H1 (cell line): ENCODE results near the gene DCLRE1A. TPM values are rescaled to one million over a fixed set of nuclear protein-coding genes. Genes with fewer than 3 reads are reported as not detected.

Experiments
- CTCF ChIA-PET: fragments of 300-600 bp; sonication (Branson Sonifier 250); formaldehyde crosslinking; loops from one replicate; lab custom pipeline; 2021; ENCODE audit not compliant: partially characterized antibody; lab: Charles Lee
- POLR2A ChIA-PET: fragments of 300-600 bp; sonication (Branson Sonifier 250); formaldehyde crosslinking; loops from one replicate; lab custom pipeline; 2021; ENCODE audit warnings: inconsistent platforms; ENCODE audit not compliant: partially characterized antibody; lab: Charles Lee
- DNase-seq, 2 experiments: peaks; one replicate each; pipeline versions ENCODE4 v3.0.0 to v3.0.0-alpha.2; 2010 to 2022; ENCODE audit warnings: low spot score in 2 of 2, low read depth in 1 of 2, mixed read lengths in 1 of 2
- FAIRE-seq: peaks from 2 replicates; lab custom pipeline; 2011; peaks lifted over from hg19 to GRCh38; lab: Jason Lieb, UNC
- H2AFZ ChIP-seq: 2 replicates; pipeline ENCODE4 v1.8.1; 2012; ENCODE audit warnings: low read length, inconsistent platforms
- H2AK5ac ChIP-seq: 2 replicates; pipeline ENCODE4 v1.6.1; 2013; ENCODE audit warnings: low read depth, low read length
- H2BK120ac ChIP-seq: replicated peaks from 2 replicates; pipeline ENCODE3; 2013; ENCODE audit warnings: low read depth, low read length, inconsistent platforms
- H2BK12ac ChIP-seq: 2 replicates; pipeline ENCODE4 v1.6.1; 2013; ENCODE audit warnings: low read depth, low read length
- H2BK15ac ChIP-seq: 2 replicates; pipeline ENCODE4 v1.6.1; 2013; ENCODE audit warnings: low read length
- H2BK20ac ChIP-seq: 2 replicates; pipeline ENCODE4 v1.6.1; 2013; ENCODE audit warnings: low read length
- H2BK5ac ChIP-seq: 2 replicates; pipeline ENCODE4 v1.6.1; 2013; ENCODE audit warnings: low read depth, low read length
- H3K14ac ChIP-seq: 2 replicates; pipeline ENCODE4 v1.6.1; 2013; ENCODE audit warnings: inconsistent platforms; ENCODE audit not compliant: insufficient read length
- H3K18ac ChIP-seq: 2 replicates; pipeline ENCODE4 v1.6.1; 2013; ENCODE audit warnings: low read length; ENCODE audit errors: extremely low read depth
- H3K23ac ChIP-seq: 2 replicates; pipeline ENCODE4 v1.6.1; 2013; ENCODE audit warnings: inconsistent platforms; ENCODE audit not compliant: insufficient read length
- H3K23me2 ChIP-seq: 2 replicates; pipeline ENCODE4 v1.6.1; 2013; ENCODE audit warnings: low read depth, low read length
- H3K27ac ChIP-seq: 2 replicates; pipeline ENCODE4 v1.6.1; 2011; ENCODE audit warnings: low read depth, low read length, inconsistent platforms
- H3K27me3 ChIP-seq, 4 experiments: replicated peaks in 1 of 4; 1 replicate in 1 of 4; 2 replicates in 3 of 4; pipeline versions ENCODE4 v1.6.1 to v1.8.1; 2011 to 2013; ENCODE audit warnings: low read length in 3 of 4, mild to moderate bottlenecking in 3 of 4, inconsistent platforms in 2 of 4, mixed read lengths in 2 of 4, moderate library complexity in 1 of 4; ENCODE audit not compliant: control insufficient read depth in 3 of 4, insufficient read depth in 3 of 4; ENCODE audit errors: extremely low read depth in 1 of 4
- H3K36me3 ChIP-seq, 4 experiments: 2 replicates each; pipeline versions ENCODE4 v1.6.1 to v1.8.1; 2011 to 2013; ENCODE audit warnings: mild to moderate bottlenecking in 4 of 4, low read length in 3 of 4, moderate library complexity in 2 of 4, control low read depth in 1 of 4, inconsistent platforms in 1 of 4; ENCODE audit not compliant: insufficient read depth in 4 of 4, control insufficient read depth in 2 of 4
- H3K4ac ChIP-seq: replicated peaks from 2 replicates; pipeline ENCODE3; 2013; ENCODE audit warnings: low read length, low read depth, mixed read lengths, inconsistent platforms; ENCODE audit not compliant: insufficient read length
- H3K4me1 ChIP-seq, 4 experiments: replicated peaks in 1 of 4; 1 replicate in 1 of 4; 2 replicates in 3 of 4; pipeline versions ENCODE4 v1.6.1 to v1.8.1; 2011 to 2013; ENCODE audit warnings: low read length in 3 of 4, inconsistent platforms in 2 of 4, mixed read lengths in 1 of 4; ENCODE audit not compliant: insufficient read depth in 4 of 4, control insufficient read depth in 3 of 4
- H3K4me2 ChIP-seq, 2 experiments: 2 replicates each; pipeline versions ENCODE4 v1.6.1 to v1.8.1; 2011 to 2013; ENCODE audit warnings: low read depth in 2 of 2, low read length in 2 of 2, control low read depth in 1 of 2, inconsistent platforms in 1 of 2, mild to moderate bottlenecking in 1 of 2; ENCODE audit not compliant: insufficient read depth in 1 of 2
- H3K4me3 ChIP-seq, 4 experiments: fragments of 200-600, 300-600 bp in 1 of 4; sonication (generic), shearing (Covaris generic), sonication (Bioruptor Twin) in 1 of 4; 2 replicates each; pipeline versions ENCODE4 v1.5.1 to v1.8.1; 2011 to 2016; ENCODE audit warnings: low read length in 4 of 4, low read depth in 3 of 4, control low read depth in 2 of 4, inconsistent platforms in 2 of 4, mild to moderate bottlenecking in 2 of 4, mixed read lengths in 1 of 4, moderate library complexity in 1 of 4; ENCODE audit not compliant: insufficient read depth in 2 of 4; ENCODE audit errors: extremely low read depth in 1 of 4
- H3K56ac ChIP-seq: replicated peaks from 2 replicates; pipeline ENCODE3; 2013; ENCODE audit warnings: low read depth, mild to moderate bottlenecking, mixed read lengths, low read length, inconsistent platforms; ENCODE audit not compliant: insufficient read length
- H3K79me1 ChIP-seq: 2 replicates; pipeline ENCODE4 v1.6.1; 2013; ENCODE audit warnings: low read depth, low read length, control low read depth
- H3K79me2 ChIP-seq, 2 experiments: 2 replicates each; pipeline versions ENCODE4 v1.6.1 to v1.8.1; 2012 to 2013; ENCODE audit warnings: low read length in 2 of 2, mild to moderate bottlenecking in 2 of 2, inconsistent platforms in 1 of 2; ENCODE audit not compliant: insufficient read depth in 2 of 2, control insufficient read depth in 1 of 2
- H3K9ac ChIP-seq, 4 experiments: replicated peaks in 1 of 4; 1 replicate in 1 of 4; 2 replicates in 3 of 4; pipeline versions ENCODE4 v1.6.1 to v1.8.1; 2011 to 2013; ENCODE audit warnings: low read depth in 3 of 4, low read length in 3 of 4, control low read depth in 2 of 4, mild to moderate bottlenecking in 2 of 4, moderate library complexity in 2 of 4, inconsistent platforms in 1 of 4; ENCODE audit errors: extremely low read depth in 1 of 4
- H3K9me3 ChIP-seq, 2 experiments: 2 replicates each; pipeline versions ENCODE4 v1.6.1 to v1.8.1; 2012 to 2013; ENCODE audit warnings: mild to moderate bottlenecking in 2 of 2, moderate library complexity in 2 of 2, control low read depth in 1 of 2, inconsistent platforms in 1 of 2, low read depth in 1 of 2, low read length in 1 of 2, mixed read lengths in 1 of 2; ENCODE audit not compliant: insufficient read depth in 2 of 2
- H4K20me1 ChIP-seq, 2 experiments: replicated peaks in 1 of 2; 2 replicates each; pipeline versions ENCODE3 to v1.8.1; 2011 to 2013; ENCODE audit warnings: inconsistent platforms in 2 of 2, low read length in 2 of 2, mild to moderate bottlenecking in 1 of 2; ENCODE audit not compliant: insufficient read depth in 2 of 2, control insufficient read depth in 1 of 2
- H4K5ac ChIP-seq: 2 replicates; pipeline ENCODE4 v1.6.1; 2013; ENCODE audit warnings: low read length, low read depth, mixed read lengths, inconsistent platforms; ENCODE audit not compliant: insufficient read length
- H4K8ac ChIP-seq: 2 replicates; pipeline ENCODE4 v1.8.0; 2013; ENCODE audit warnings: mild to moderate bottlenecking, moderate library complexity, low read length, inconsistent platforms; ENCODE audit not compliant: insufficient read depth; ENCODE audit errors: extremely low read depth
- H4K91ac ChIP-seq: replicated peaks from 2 replicates; pipeline ENCODE3; 2013; ENCODE audit warnings: low read length, mixed read lengths, inconsistent platforms; ENCODE audit not compliant: insufficient read length
- ATF2 ChIP-seq: IDR thresholded peaks from 2 replicates; pipeline ENCODE4 v1.6.1; 2012; ENCODE audit warnings: low read length, inconsistent platforms
- MAFK ChIP-seq: IDR thresholded peaks from 2 replicates; pipeline ENCODE4 v1.6.1; 2012; ENCODE audit warnings: low read depth, mild to moderate bottlenecking, improper control_type of control experiment, low read length
- RBBP5 ChIP-seq: IDR thresholded peaks from 2 replicates; pipeline ENCODE4 v1.7.1; 2012; ENCODE audit warnings: low read depth, mild to moderate bottlenecking, inconsistent platforms, low read length, moderate library complexity, borderline replicate concordance
- RFX5 ChIP-seq: IDR thresholded peaks from 2 replicates; pipeline ENCODE4 v1.6.1; 2011; ENCODE audit warnings: low read depth, low read length, improper control_type of control experiment, borderline replicate concordance
- SAP30 ChIP-seq: fragments of 300-600 bp; sonication (generic); IDR thresholded peaks from 2 replicates; pipeline ENCODE4 v1.7.1; 2012; ENCODE audit warnings: low read length, moderate library complexity, mild to moderate bottlenecking, inconsistent platforms; ENCODE audit not compliant: insufficient read depth, insufficient replicate concordance
- SP4 ChIP-seq: IDR thresholded peaks from 2 replicates; pipeline ENCODE4 v1.6.1; 2012; ENCODE audit warnings: low read length, inconsistent platforms
- SUZ12 ChIP-seq: fragments of 200-600 bp; sonication (generic); IDR thresholded peaks from 2 replicates; pipeline ENCODE4 v1.6.1; 2012; ENCODE audit warnings: mild to moderate bottlenecking, inconsistent platforms, low read length, moderate library complexity, mixed read lengths
- WGBS, 2 experiments: shearing (Covaris generic) in 1 of 2; methylation state at CpG; one replicate each; pipeline versions ENCODE4 v1.1.6 to v1.1.7; 2013 to 2015; ENCODE audit warnings: low lambda C conversion rate in 2 of 2, mixed read lengths in 2 of 2, inconsistent platforms in 1 of 2, low coverage in 1 of 2, missing lambda C conversion rate in 1 of 2; ENCODE audit not compliant: insufficient replicate concordance in 2 of 2, insufficient coverage in 1 of 2, insufficient read length in 1 of 2; ENCODE audit errors: extremely low coverage in 1 of 2, missing lambda C conversion rate in 1 of 2; 5-methylcytosine and 5-hydroxymethylcytosine counted together
- polyA plus RNA-seq, 7 experiments: library from polyadenylated mRNA; depleted of rRNA in 3 of 7; stranded (reverse) in 5 of 7; unstranded in 2 of 7; fragments of >200 nt in 5 of 7; fragments of 200-250 nt in 2 of 7; gene quantifications; 1 replicate in 5 of 7; 2 replicates in 1 of 7; 4 replicates in 1 of 7; pipeline versions ENCODE4 v1.2.1 to v1.2.3, GENCODE V29; 2011 to 2013; ENCODE audit warnings: missing spikeins in 2 of 7, mixed read lengths in 2 of 7
- total RNA-seq: library from RNA; stranded (reverse); fragmentation: NEBNext Ultra II Directional; extraction: Animal tissue kit (Norgen Biotek cat#: 25700); gene quantifications from 2 replicates; pipeline ENCODE4 v1.2.1, GENCODE V29; 2021

The DCLRE1A gene
- total and polyA plus RNA-seq, 2 of the 8 experiments (the other 6 are each of a cell fraction or from before 2014, with no cell fraction given) = 8.1 to 10.1 TPM

GRCh38 chr10:113893570-113893969 is 39.7 kb upstream of the DCLRE1A start:
- H3K23ac ChIP-seq = no peak overlapping the region
- no peak overlapping the region for H3K14ac ChIP-seq
- no peak overlapping the region for H2AK5ac ChIP-seq
- H3K9me3 ChIP-seq = no peaks in the 10 kb centered on the region
- TF ChIP-seq SP4 (no peak), ATF2 (no peak), RFX5 (no peak), SAP30 (no peak), SUZ12 (no peak), RBBP5 (no peak), MAFK (no peak)
- H2BK12ac ChIP-seq = no peak overlapping the region
- no peak overlapping the region for H3K4me2 ChIP-seq
- H4K91ac ChIP-seq = no peak overlapping the region
- H3K9ac ChIP-seq = no peak overlapping the region
- peaks cover 0 to 4% of the 10 kb centered on the region in 2 experiments; a peak in 1 of 4 replicates for H3K79me2 ChIP-seq
- H2BK5ac ChIP-seq = no peak overlapping the region
- WGBS, 2 experiments = 100% methylated on average over 2 of the region's 2 CpGs; no CpG with 5 or more reads in 1 of the 2 experiments
- H2AFZ ChIP-seq = no peak overlapping the region
- ChIA-PET CTCF (no interaction called here), POLR2A (no interaction called here)
- no peak overlapping the region for H3K4me3 ChIP-seq
- no peak for DNase-seq
- no peak overlapping the region for H3K27ac ChIP-seq
- H3K36me3 ChIP-seq = peaks cover 0 to 9% (median 2%) of the 10 kb centered on the region in 4 experiments; a peak in 5 of 8 replicates
- no peaks in the 10 kb centered on the region for H3K4me1 ChIP-seq
- no peak for FAIRE-seq
- no peak overlapping the region for H2BK20ac ChIP-seq
- H4K8ac ChIP-seq = no peak overlapping the region
- no peak overlapping the region for H3K4ac ChIP-seq
- no peaks in the 10 kb centered on the region for H3K27me3 ChIP-seq
- no peak overlapping the region for H3K18ac ChIP-seq
- no peak overlapping the region for H2BK120ac ChIP-seq
- H3K56ac ChIP-seq = no peak overlapping the region
- no peak overlapping the region for H4K5ac ChIP-seq
- peaks cover 0 to 3% of the 10 kb centered on the region in 2 experiments for H4K20me1 ChIP-seq
- H3K23me2 ChIP-seq = no peaks in the 10 kb centered on the region
- H3K79me1 ChIP-seq = no peaks in the 10 kb centered on the region
- H2BK15ac ChIP-seq = no peak overlapping the region
